Measurements from ENCODE around the gene DTX3.
"Not testable (repeated sequence)": the region's sequence is repeated elsewhere in the genome, so short reads cannot be mapped to it uniquely, and the experiment has no call there.

Gene DTX3

GRCh38 chr12:57583008-57583831, 21.4 kb upstream of the DTX3 start:
- DNase-seq (ENCODE audit: low read depth), result peak; percentile 50

- DNase-seq (ENCODE audit: low read depth), result no peak
Observed at GRCh38 chr12:57584050-57584449, 20.6 kb upstream of the DTX3 start.

- DNase-seq (ENCODE audit: low read depth), result no peak
Observed at GRCh38 chr12:57584690-57585089, 19.9 kb upstream of the DTX3 start.

GRCh38 chr12:57585156-57585555, 19.5 kb upstream of the DTX3 start:
- DNase-seq (ENCODE audit: low read depth), result no peak

GRCh38 chr12:57586128-57586527, 18.5 kb upstream of the DTX3 start:
- DNase-seq (ENCODE audit: low read depth), result no peak

GRCh38 chr12:57586832-57587429, 17.7 kb upstream of the DTX3 start:
- DNase-seq (ENCODE audit: low read depth), result no peak

GRCh38 chr12:57588951-57589610, 15.5 kb upstream of the DTX3 start:
- not testable (repeated sequence) for DNase-seq (ENCODE audit: low read depth)

GRCh38 chr12:57590479-57590863, 14.2 kb upstream of the DTX3 start:
- no peak for DNase-seq (ENCODE audit: low read depth)

GRCh38 chr12:57590864-57591781, 13.5 kb upstream of the DTX3 start, which contains the start of gene PIP4K2C:
Gene PIP4K2C (plus strand): TSS chr12:57591192. CDS start chr12:57591290, 98 bp downstream.
- DNase-seq (ENCODE audit: low read depth), result peak; percentile 65

GRCh38 chr12:57591782-57592325, 12.8 kb upstream of the DTX3 start:
- no peak for DNase-seq (ENCODE audit: low read depth)

GRCh38 chr12:57592551-57593165, 12.0 kb upstream of the DTX3 start:
- DNase-seq (ENCODE audit: low read depth), result no peak

GRCh38 chr12:57593187-57593586, 11.4 kb upstream of the DTX3 start:
- no peak for DNase-seq (ENCODE audit: low read depth)

GRCh38 chr12:57600395-57600794, 4.2 kb upstream of the DTX3 start:
- DNase-seq (ENCODE audit: low read depth), result no peak

GRCh38 chr12:57602544-57602943, 2.1 kb upstream of the DTX3 start:
- no peak for DNase-seq (ENCODE audit: low read depth)

- no peak for DNase-seq (ENCODE audit: low read depth)
Observed at GRCh38 chr12:57603324-57603723, 1.3 kb upstream of the DTX3 start.

- DNase-seq (ENCODE audit: low read depth), result no peak
Observed at GRCh38 chr12:57603815-57604453, 690 bp upstream of the DTX3 start.

GRCh38 chr12:57604992-57605810, 577 bp downstream of the DTX3 start:
- DNase-seq (ENCODE audit: low read depth), result no peak

GRCh38 chr12:57605811-57606311, 1.2 kb downstream of the DTX3 start:
- DNase-seq (ENCODE audit: low read depth), result no peak

GRCh38 chr12:57606399-57606798, 1.8 kb downstream of the DTX3 start:
- no peak for DNase-seq (ENCODE audit: low read depth)

- DNase-seq (ENCODE audit: low read depth), result no peak
Observed at GRCh38 chr12:57606821-57607220, 2.2 kb downstream of the DTX3 start.
